Tibial nerve (tissue), 4 donors: ENCODE measurements around the gene CACNA1E. TPM values are rescaled to one million over a fixed set of nuclear protein-coding genes. Genes with fewer than 3 reads are reported as not detected.

ENCODE experiments used
- DNase-seq, 2 donors: peaks; one replicate each; pipeline ENCODE4 v3.0.0-alpha.2; 2019; ENCODE audit warnings: low spot score in 2 of 2
- H3K27ac ChIP-seq, 4 donors: fragments of 200-600 bp; sonication (generic) in 3 of 4; one replicate each; pipeline ENCODE4 v1.5.1; 2017 to 2019; ENCODE audit warnings: mild to moderate bottlenecking in 1 of 4
- H3K27me3 ChIP-seq, 2 donors: fragments of 200-600 bp; sonication (generic) in 1 of 2; one replicate each; pipeline versions ENCODE4 v1.5.1 to v1.6.0; 2017 to 2019
- H3K36me3 ChIP-seq, 3 donors: fragments of 200-600 bp; sonication (generic); one replicate each; pipeline ENCODE4 v1.5.1; 2018 to 2019
- H3K4me1 ChIP-seq, 4 donors: fragments of 200-600 bp; sonication (generic) in 3 of 4; one replicate each; pipeline ENCODE4 v1.5.1; 2017 to 2019
- H3K4me3 ChIP-seq, 4 donors: fragments of 200-600 bp; sonication (generic) in 3 of 4; one replicate each; pipeline ENCODE4 v1.5.1; 2017 to 2019; ENCODE audit warnings: mild to moderate bottlenecking in 1 of 4, moderate library complexity in 1 of 4
- H3K9me3 ChIP-seq, 4 donors: fragments of 200-600 bp; sonication (generic) in 3 of 4; one replicate each; pipeline ENCODE4 v1.5.1; 2017 to 2019
- CTCF ChIP-seq, 5 experiments: fragments of 200-600 bp in 3 of 5; fragments of 450-650 bp in 2 of 5; sonication (generic) in 3 of 5; IDR thresholded peaks; one replicate each; pipeline ENCODE4 v1.5.1; 2016 to 2019; ENCODE audit warnings: antibody characterized with exemption in 5 of 5, mild to moderate bottlenecking in 3 of 5, moderate library complexity in 2 of 5
- EP300 ChIP-seq, 2 donors: sonication (generic); formaldehyde crosslinking; IDR thresholded peaks; one replicate each; pipeline ENCODE4 v1.6.1; 2017; ENCODE audit warnings: antibody characterized with exemption in 2 of 2, mild to moderate bottlenecking in 1 of 2
- POLR2A ChIP-seq, 2 donors: fragments of 450-650 bp; IDR thresholded peaks; one replicate each; pipeline ENCODE4 v1.6.1; 2017; ENCODE audit warnings: antibody characterized with exemption in 2 of 2, mild to moderate bottlenecking in 2 of 2, moderate library complexity in 2 of 2
- WGBS, 2 donors: methylation state at CpG; one replicate each; pipeline ENCODE4 v1.1.5; 2018; 5-methylcytosine and 5-hydroxymethylcytosine counted together
- small RNA-seq: library from RNA; depleted of rRNA; stranded (forward); fragments of <200 nt; gene quantifications from one replicate; pipeline ENCODE3, GENCODE V24; 2016
- total RNA-seq, 4 donors: library from RNA; depleted of rRNA; stranded (reverse); fragments of >200 nt; gene quantifications; one replicate each; pipeline ENCODE4 v1.1.0, GENCODE V29; 2016

The CACNA1E gene
- total RNA-seq, 4 donors from 2014 or later = not detected

- H3K27ac ChIP-seq = no peak overlapping the region
- H3K4me1 ChIP-seq = no peaks in the 10 kb centered on the region
- 33 to 76% methylated on average over 1 of the region's 1 CpG for WGBS, 2 donors
- no peaks in the 10 kb centered on the region for H3K36me3 ChIP-seq
- H3K4me3 ChIP-seq = no peak overlapping the region
- no peaks in the 10 kb centered on the region for H3K27me3 ChIP-seq
- peaks cover 0 to 26% (median 0%) of the 10 kb centered on the region in 4 donors for H3K9me3 ChIP-seq
- no peak for TF ChIP-seq POLR2A (IDR thresholded peaks at IDR 0.05)
- TF ChIP-seq EP300 (IDR thresholded peaks at IDR 0.05) = no peak
- TF ChIP-seq CTCF (IDR thresholded peaks at IDR 0.05) = no peak
- no peak for DNase-seq
Measured at GRCh38 chr1:181855380-181855779, 372.1 kb downstream of the CACNA1E start.

Small RNA genes within 50 kb of the gene (small RNA-seq; reads per million reads assigned to genes)
- not detected for gene RF00017
- not detected for gene RNA5SP70
